ENCODE results near the gene SLC25A29.
"Not testable (repeated sequence)": the region's sequence is repeated elsewhere in the genome, so short reads cannot be mapped to it uniquely, and the experiment has no call there.

The SLC25A29 gene

DNA sequence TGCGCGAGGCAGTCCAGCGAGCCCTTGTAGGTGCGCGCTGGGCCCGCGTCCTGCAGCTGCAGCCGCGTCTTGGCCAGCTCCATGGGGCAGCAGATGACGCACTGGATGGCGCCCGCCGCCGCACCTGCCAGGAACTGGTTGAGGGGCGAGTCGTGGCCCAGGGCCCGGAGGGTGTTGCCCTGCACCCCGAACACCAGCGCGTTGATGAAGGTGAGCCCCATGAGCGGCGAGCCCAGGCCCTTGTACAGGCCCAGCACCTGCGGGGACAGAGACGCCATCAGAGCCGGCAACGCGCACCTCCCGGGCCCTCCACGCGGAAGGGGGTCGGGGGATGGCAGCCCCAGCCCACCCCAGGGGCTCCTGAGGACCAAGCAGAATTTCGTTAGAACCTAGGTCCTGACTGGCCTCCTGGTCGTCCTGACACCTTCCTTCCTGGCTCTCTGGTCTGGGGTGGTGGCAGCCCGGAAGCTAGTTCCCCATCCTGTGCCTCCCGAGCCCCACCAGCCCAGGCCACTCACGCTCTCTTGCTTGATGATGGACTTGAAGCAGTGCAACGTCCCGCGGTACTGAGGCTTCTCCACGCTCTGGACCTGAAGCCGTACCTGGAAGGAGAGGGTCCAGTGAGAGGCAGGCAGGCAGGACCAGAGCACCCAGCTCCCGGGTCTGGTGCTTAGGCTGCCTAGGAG lies 13.3 kb downstream of the SLC25A29 start:
- DNase-seq: no peak

DNA sequence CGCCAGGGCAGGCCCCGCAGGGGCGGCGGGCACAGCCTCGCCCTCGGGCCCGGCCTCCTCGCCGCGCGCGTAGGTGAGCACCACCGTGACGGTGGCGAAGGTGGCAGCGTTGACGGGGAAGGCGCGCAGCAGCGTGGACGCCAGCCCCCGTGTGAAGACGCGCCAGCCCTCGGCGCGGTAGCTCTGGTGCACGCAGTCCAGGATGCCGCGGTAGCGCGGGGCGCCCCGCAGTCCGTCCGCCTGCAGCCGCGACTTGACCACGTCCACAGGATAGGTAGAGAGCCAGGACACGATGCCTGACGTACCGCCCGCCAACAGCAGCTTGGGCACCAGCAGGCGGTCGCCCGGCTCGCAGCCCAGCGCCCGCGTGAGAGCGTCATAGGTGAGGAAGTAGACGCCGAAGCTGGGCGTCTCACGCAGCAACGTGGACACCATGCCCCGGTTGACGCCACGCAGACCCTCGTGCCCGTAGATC lies 13.9 kb downstream of the SLC25A29 start:
- DNase-seq: no peak

DNA sequence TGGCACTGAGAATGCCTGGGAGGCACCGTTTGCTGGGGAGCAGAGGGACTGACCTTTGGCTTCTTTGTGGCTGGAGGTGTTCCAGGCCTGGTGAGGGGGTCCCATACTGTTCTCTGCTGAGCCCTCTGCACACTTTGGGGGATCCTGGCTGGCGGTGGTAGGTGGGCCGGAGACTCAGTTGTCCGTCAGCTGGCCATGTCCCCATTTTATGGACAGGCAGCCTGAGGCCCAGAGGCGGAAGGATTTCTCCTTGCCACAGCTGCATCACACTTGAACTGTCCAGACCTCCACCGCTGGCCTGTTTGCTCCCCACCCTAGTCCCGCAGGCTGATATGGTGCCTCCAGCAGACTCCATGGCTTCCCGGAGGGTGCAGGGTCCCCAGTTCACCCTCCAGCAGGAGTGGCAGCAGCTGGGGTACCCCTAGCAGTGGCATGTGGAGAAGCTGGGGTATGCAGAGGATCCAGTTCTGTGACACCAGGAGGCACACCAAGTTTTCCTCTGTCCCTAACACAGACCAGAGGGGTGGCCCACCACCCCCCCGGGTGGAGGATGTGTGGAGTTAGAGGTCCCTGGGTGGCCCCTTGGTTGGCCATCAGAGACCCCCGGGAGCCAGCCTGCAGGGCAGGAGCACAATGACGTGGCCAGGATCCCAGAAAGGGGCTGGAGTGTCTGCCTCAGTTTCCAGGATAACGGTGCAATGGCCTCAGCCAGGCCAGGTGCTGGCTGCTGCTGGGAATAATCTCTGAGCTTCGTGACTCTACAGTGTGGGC lies 14.8 kb downstream of the SLC25A29 start:
- no peak for DNase-seq

DNA sequence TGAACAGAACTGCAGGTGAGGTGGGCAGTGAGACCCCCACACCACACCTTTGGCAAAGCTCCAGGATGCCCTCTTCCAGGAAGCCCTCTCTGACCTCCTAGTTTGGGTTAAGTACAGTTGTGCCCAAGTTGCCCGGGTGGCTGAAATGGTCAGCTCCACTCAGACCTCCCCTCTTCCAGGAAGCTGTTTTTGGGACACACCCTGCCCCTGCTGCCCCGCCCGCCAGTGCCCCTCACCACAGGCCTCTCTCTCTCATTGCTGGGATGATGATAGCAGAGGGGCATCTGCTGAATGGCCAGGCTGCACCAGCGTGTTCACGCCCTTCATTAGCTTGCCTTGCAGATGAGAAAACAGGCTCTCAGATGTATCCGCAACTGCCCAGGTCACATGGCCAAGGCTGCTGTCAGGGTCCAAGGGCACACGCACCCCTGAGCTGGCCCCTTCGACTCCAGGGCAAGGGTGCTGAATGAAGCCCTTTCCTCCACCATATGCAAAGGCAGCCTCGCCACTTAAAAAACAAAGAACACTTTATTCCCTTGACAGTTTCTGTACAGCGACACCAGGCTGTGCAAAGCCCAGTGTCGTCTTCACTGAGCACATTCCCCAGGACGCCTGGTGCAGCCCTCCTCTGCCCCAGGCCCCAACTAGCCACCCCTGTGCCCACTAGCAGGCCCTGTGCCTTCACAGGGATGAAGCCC lies 15.5 kb downstream of the SLC25A29 start:
- no peak for DNase-seq

DNA sequence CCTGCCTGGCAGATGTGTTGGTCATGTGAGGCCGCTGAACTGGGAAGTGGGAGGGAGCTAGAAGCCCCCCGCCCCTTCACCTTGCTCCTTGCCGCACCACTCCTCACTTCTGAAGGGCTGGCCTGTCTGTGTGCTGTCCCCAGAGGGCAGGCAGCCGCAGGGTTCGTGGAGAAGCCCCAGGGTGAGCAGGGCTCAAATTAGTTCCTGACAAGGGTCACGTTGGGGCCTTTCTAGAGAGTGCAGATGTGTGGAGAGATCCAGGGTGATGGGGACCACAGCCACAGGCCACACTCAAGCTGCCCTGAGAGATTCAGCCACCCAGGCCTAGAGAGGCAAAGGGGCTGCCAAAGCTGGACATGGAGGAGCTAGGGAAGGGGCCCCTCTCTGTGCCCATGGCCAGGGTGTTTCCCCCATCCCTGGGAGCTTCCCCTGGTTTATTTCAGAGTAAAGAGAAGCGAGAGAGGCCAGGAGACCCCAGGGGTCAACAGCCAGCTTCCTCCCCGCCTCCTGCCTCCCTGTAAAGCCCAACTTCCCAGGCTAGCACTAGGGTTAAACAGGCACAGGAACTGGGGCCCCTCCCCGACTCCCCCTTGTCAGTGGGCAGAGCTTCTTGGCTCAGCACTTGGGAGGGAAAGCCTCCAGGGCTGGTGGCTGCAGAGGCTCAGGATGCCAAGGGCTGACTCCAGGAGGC lies 16.2 kb downstream of the SLC25A29 start:
- no peak for DNase-seq

DNA sequence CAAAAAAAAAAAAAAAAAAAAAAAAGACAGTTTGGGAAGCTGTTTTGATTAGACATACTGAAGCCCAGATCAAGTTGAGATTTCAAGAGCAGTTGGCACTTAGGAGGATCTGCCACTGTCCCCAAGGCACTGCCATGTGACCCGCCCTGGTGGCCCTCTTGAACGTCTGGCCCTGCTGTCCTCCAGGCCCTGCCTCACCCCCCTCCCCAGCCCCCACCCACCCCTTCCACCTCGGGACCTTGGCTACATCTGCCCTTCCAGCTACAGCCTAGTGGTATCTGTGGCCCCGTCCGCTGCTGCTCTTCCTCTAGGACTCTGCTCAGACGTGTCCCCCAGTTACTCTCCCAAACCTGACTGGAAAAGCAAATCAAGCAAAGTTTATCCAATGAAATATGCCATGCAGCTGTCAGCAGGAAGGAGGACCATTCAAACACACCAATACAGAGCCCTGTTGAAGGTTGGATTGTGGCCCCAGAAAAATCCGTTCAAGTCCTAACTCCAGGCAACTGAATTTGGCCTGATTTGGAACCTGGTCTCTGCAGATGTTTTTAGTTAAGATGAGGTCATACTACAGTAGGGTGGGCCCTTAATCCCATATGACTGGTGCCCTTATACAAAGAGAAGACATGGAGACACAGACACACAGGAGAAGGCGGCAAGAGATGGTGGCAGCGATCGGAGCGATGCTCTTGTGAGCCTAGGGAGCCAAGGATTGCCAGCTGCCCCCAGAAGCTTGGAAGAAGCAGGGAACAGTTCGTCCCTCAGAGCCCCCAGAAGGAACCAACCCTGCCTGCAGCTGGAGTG lies 17.7 kb downstream of the SLC25A29 start:
- no peak for DNase-seq

DNA sequence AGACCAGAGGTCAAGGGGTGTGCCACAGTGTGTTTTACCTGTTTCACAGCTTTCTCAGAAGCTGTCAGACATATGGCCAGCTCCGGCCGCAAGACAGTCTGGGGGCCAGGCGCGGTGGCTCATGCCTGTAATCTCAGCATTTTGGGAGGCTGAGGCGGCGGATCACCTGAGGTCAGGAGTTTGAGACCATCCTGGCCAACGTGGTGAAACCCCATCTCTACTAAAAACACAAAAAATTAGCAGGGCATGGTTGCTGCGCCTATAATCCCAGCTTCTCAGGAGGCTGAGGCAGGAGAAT lies 18.3 kb downstream of the SLC25A29 start:
- DNase-seq: not testable (repeated sequence)

DNA sequence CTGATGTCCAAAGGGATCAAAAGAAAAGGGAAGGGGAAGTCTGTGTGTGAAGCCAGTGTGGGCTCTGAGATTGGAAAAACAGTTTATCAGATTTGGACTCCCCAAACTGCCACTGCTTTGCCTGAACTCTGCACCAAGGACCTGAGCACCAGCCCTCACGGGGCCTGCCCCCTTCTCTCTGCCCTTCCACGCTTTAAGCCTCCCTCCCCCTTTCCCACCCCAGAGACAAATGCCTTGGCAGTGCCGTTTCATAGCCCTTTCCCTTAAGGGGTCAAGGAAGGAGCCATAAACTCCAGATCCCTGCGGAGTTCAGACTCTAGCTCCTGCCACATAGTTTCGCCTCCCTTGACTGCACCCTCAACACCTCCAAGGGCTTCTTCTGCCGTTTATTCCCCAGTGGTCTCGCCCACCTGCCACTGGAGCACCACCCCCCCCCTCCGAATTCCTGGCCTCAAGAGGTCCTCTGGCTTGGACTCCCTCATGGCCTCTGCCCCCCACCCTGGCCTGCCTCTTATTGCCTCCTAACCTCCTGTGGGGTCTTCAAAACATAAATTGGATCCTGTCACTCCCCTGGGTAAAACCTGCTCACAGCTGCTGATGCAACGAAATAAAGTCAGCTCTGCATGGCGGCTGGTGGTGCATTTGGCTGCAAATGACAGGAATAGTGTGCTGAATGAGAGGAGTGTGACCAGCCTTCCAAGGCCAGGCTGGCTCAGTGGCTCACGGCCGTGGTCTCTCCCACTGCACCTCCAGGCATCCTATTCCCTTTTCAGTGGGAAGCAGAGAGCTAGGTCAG lies 18.8 kb downstream of the SLC25A29 start:
- no peak for DNase-seq

DNA sequence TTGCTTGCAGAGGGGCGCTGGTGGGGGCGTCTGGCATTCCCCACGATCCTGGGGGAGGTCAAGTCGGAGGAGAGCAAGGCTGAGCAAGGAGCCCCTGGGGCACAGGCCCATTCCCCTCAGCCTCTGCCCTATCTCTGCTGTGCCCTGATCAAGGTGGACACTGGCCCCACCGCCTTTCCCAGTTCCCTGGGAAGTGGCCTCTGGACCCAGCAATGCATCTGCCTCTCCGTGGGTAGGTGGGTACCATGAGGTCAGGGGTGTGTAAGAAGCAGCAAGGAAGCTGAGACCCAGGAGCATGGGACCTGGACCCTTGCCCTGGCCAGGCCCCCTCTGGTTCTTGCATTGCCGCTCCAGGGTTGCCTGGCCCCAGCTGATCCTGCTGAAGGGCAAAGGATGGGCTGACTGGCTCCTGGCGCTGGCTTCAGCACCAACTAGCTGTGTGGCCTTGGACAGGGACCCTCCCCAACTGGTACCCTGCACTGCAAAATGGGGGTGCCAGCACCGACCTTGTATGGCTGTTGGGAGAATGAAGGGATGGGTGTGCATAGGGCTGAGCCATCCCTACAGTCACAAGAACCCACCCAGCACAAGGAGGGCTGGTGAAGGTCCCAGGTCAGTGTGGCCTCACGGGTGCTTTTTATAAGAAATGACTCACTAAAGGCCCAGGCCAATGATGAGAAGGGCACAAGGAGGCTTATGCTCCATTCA lies 19.6 kb downstream of the SLC25A29 start:
- no peak for DNase-seq

DNA sequence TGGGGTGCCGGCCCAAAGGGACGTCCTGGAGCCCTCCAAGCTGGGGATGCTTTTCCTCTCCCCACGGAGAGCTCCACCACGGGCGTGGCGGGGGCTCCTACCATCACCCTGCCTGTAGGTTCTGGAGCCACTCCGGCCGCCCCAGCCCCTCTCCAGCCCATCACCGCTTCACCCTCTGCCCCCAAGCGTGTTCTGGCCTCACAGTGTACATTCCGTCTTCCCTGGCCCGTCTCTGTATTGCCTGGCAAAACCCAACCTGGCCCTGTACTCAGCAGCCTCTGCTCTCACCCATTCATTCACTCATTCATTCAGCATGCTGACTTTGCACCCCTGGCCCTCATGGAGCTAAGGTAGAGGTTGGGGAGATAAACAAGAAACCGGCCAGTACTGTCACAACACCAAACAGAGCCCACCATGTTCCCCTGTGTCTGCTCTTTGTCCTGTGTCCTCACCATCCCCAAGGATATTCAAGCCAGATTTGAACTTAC lies 20.3 kb downstream of the SLC25A29 start:
- DNase-seq: no peak

DNA sequence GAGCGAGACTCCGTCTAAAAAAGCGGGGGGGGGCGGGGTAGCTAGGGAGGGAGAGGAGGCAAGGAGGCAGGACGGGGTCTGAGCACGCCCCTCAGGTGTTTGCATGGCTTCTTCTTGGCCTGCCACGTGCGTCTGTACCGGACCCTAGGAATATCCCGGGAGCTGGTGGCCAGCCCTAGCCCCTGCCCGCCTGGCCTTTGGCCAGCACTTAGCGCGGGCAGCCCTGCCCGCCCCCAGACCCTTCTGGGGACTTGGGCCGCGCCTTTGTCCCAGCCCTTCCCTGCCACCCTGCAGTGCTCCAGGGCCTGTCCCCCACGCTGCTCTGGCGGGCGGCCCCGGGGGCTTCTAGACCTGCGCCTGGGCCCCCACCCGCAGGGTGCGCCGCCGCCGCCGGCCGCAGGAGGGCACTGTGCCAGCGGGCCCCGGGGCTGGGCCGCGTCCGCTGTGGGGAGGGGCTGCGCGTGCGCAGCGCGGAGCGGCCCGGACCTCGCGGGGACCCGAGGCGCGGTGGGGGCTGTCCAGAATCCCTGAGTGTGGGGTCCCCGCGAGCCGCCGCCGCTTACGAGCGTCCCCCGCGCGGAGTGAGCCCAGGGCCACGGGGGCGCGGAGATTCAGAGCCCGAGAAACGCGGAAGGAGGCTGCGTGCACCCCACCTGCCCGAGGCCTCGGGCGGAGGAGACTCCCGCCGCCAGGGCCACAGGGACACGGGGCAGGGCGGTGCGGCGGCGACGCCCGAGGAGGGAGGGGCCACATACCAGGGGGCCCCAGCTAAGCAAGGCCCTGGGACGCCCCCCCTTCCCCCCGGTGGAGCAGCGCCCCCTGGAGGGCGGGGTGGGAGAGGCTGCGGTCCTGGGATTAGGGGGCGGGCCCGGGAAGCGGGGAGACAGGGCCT lies 21.0 kb downstream of the SLC25A29 start:
- DNase-seq: peak; percentile 76

DNA sequence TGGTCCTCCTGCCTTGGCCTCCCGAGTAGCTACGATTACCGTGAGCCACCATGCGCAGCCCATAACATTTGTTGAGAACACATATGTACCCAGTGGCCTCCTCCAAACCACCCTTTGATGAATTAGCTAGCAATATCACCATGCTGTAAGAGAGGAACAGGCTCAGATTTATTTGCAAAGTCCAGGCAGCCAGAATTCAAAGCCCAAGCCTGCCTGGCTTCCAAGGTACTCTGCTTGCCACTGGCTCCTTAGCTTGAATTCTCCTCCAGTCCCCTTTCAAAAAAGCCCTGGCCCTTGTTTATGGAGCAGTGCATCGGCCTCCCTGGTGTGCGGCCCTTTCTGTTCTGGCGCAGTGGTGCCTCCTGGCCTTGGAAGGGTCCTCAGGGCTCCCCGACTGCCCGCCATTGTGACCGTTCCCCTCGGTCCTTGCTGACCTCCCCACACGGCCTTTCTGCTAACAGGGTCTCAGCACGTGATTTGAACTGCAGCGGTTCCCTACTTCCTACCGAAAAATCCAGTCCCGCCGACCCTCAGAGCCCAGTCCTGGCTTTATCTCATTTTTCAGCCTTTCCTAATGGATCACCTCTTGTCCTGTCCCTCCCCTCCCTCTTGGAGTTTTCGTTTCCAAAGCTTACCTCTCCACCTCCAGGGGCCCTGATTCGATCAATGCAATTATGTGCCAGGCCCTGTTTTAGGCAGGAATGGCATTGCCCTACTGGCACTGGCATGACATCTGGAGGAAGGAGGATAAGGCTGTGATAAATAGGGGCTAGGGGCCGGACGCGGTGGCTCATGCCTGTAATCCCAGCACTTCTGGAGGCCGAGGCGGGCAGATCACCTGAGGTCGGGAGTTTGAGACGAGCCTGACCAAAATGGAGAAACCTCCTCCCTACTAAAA lies 22.0 kb downstream of the SLC25A29 start:
- no peak for DNase-seq

DNA sequence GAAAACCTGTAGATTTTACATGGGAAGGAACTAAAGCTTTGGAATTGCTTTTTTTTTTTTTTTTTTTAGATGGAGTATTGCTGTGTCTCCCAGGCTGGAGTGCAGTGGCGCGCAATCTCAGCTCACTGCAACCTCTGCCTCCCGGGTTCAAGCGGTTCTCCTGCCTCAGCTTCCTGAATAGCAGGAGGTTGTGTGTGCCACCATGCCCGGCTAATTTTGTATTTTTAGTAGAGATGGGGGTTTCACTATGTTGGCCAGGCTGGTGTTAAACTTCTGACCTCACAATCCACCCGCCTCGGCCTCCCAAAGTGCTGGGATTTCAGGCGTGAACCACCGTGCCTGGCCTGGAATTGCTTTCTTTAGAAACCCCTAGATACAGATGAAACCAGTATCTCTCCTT lies 22.8 kb downstream of the SLC25A29 start:
- not testable (repeated sequence) for DNase-seq

DNA sequence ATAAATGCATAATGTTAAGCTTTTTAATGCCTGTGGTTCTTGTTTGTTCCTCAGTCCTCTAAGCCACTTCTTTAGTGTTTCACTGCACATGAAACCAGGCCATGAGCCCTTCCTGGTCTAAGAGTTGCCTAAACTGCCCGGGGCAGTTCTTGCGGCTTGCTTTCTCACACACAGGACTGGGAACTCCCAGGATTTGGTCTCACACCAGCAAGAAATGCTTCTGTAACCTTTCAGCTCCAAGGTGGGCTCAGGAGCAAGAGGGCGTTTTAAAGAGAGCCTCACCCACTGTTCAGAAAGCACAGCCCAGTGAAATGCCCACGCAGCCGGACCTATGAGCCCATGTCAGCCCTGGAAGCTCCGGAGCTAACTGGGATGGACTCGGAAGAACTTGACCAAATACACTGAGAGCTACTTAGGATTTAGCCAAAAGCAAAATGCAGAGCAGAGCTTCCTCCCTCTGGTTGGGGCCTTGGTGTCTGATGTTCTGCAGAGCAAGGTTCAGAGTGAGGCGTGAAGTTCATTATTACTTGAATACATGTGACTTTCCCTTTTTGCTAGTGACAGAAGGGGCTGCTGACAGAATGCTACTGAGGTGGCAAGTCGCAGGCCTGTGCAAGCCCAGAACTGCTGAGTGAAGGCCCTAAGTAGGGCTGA lies 23.4 kb downstream of the SLC25A29 start:
- no peak for DNase-seq

DNA sequence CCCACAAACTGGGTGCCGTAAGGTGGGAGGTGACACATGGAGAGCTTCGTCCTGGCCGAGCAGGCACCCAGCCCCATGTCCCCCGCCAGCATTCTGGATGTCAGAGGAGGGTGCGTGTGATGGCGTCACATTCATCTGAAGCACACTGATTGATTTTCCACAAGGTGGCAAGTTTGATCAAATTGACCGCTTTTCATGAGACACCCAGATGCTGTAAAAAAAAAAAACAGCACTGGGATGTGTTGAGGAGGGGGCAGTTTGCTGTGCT lies 24.2 kb downstream of the SLC25A29 start:
- no peak for DNase-seq

DNA sequence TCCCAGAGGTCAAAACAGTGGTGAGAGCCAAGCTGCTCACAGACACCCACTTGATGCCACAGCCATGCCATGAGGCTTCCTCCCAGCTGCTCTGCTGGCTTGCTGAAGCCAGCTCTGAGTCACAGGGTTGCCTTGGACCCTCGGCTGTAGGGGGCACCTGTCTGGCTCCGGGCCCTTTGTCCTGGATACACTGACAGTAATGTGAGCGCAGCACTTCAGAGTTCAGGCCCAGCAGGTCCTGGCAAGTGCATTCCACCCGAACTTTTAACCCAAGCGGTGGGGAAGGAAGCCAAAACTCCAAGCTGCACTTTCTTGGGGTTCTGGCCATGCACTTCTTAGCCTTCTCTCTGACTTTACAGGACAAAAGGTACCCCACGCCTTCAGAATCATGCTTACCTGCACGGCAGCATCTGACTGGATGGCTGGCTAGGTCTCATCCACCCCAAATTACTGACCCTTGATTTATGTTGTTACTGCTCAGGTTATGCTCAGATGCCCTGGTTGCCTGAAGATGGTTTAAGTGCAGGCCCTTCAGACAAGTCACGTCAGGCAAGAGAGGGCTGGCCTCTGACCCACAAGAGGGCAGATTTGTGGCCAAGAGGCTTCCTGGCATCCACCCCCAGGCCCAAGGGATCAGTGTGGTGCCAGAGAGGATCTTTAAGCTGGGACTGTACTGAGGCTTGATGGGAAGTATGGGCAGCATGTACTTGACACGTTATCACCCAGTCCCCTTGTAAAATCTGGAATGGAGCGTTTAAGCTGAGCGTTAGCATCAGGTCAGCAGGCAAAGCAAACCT lies 24.8 kb downstream of the SLC25A29 start:
- DNase-seq: no peak

DNA sequence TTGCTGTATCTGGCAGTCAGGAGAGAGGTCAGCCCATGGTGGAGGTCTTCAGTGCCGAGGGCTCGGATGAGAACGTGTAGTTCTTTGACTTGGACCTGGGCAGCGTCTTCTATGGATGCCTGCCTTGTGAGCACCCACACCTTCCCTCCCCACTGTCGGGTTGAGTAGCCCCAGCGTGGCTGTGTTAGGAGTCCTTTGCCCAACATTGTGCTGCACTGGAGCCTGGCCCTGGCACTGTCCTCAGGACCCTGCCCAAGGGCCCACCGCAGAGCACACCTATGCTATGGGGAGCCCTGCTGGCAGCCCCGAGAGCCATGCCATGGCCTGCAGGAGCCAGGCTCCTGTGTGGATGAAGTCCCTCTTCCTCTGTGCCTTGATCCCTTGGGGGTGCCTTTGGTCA lies 26.7 kb downstream of the SLC25A29 start:
- no peak for DNase-seq

DNA sequence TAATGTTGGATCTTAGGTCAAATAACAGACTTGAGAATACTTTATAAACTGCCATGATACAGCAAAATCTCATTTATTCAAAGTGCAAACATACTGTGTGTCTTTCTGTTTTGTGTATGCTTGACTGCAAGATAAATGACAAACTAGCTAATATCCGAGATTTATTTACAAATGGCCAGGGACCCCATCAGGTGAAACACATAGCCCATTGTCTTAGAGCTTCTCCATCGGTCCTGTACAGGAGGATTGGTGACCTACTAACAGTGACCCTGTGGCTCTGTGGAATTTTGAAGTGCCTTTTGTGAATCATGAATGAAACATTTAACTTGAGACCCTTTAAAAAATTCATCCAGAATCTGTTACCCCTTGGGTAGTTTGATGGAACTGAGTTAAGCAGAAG lies 27.1 kb downstream of the SLC25A29 start:
- no peak for DNase-seq

All from CD4-positive, alpha-beta T cell treated with Interferon gamma for 1 hour (primary cell).